BE2C (cell line): ENCODE results near the gene LHFPL2.

Experiments
- DNase-seq: peaks from one replicate; pipeline ENCODE4 v3.0.0-alpha.2; 2020
- H3K27me3 ChIP-seq: fragments of 250-450 bp; sonication (Bioruptor Pico); 2 replicates; pipeline ENCODE4 v1.5.1; 2020; ENCODE audit warnings: mild to moderate bottlenecking
- H3K36me3 ChIP-seq: fragments of 250-450 bp; sonication (Bioruptor Pico); 2 replicates; pipeline ENCODE4 v1.5.1; 2020; ENCODE audit warnings: mild to moderate bottlenecking
- H3K4me1 ChIP-seq: fragments of 250-450 bp; sonication (Bioruptor Pico); 2 replicates; pipeline ENCODE4 v1.5.1; 2020
- H3K4me3 ChIP-seq: 2 replicates; pipeline ENCODE4 v1.5.1; 2011; ENCODE audit warnings: low read depth, low read length
- H3K9me3 ChIP-seq: fragments of 250-450 bp; sonication (Bioruptor Pico); 2 replicates; pipeline ENCODE4 v1.5.1; 2020
- TF ChIP-seq, protein P1 (sequence below): IDR thresholded peaks from 2 replicates; pipeline ENCODE4 v1.5.1; 2012; ENCODE audit warnings: mild to moderate bottlenecking, low read depth, low read length

The LHFPL2 gene

DNA sequence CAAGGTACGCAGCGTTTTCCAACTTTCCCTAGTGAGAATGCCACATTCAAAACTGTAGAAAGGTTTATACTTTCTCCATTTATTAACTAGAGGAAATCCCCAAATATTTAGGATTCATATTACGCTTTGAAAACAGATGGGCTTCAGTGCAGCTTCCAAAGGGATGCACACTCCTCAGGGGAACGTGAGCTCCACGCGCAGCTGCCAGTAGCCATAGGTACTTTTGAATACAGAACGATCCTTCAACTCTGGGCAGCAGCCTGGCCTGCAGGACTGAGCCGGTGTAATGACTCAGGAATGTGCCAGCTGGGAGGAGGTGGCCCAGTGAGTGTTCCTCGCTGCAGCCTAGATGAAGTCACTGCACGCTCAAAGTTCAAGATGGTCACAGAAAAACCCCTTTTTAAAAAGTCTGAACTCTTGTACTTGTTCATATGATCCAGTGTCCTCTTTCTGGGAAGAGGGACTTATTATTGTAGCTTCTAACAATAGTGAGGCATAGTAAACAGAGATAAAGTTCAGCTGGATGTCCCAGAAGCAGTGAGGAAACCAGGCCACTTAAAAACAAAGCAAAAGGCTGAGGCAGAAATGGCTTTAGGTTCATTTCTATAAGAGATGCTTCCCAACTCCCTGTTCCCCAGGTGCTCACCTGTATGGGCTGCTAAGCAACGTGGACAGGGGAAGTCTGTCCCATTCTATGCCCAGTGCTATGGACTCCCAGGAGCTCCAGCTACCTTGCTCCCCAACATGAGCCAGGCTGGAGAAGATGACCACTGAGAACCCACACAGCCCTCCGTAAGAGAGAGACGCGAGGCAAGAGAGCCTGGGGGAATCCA, 130.0 kb downstream of the LHFPL2 start:
- DNase-seq, result no peak
- H3K27me3 ChIP-seq, result no peaks in the 10 kb centered on the region
- TF ChIP-seq, protein P1, sequence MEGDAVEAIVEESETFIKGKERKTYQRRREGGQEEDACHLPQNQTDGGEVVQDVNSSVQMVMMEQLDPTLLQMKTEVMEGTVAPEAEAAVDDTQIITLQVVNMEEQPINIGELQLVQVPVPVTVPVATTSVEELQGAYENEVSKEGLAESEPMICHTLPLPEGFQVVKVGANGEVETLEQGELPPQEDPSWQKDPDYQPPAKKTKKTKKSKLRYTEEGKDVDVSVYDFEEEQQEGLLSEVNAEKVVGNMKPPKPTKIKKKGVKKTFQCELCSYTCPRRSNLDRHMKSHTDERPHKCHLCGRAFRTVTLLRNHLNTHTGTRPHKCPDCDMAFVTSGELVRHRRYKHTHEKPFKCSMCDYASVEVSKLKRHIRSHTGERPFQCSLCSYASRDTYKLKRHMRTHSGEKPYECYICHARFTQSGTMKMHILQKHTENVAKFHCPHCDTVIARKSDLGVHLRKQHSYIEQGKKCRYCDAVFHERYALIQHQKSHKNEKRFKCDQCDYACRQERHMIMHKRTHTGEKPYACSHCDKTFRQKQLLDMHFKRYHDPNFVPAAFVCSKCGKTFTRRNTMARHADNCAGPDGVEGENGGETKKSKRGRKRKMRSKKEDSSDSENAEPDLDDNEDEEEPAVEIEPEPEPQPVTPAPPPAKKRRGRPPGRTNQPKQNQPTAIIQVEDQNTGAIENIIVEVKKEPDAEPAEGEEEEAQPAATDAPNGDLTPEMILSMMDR, result no peak
- peaks cover 5% of the 10 kb centered on the region for H3K4me1 ChIP-seq
- no peak overlapping the region for H3K4me3 ChIP-seq
- no peaks in the 10 kb centered on the region for H3K9me3 ChIP-seq
- no peaks in the 10 kb centered on the region for H3K36me3 ChIP-seq

DNA sequence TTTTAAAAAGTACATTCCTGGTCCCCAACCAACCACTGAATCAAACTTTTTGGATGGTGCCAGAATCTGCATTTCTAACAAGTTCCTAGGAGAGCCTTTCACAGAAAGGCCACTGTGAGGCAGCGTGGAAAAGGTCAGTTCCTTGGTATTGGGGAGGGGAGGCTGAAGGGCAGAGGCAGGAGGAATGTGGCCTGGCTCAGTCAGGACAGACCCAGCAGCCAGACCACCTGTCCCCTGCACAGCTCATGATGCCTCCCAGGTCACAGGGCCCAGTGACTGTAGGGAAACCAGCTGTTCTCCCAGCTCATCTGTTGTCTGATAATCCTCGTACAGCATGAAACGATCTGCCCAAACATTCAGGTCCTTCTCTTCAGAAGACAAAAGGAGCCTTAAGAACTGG, 132.9 kb downstream of the LHFPL2 start:
- DNase-seq, result no peak
- no peaks in the 10 kb centered on the region for H3K27me3 ChIP-seq
- TF ChIP-seq, protein P1, result 0 out of 2 replicates have a peak, but pooled peaks have one; percentile 12
- H3K4me1 ChIP-seq, result peaks cover 7% of the 10 kb centered on the region; the same call in 1 of the 2 replicates
- no peaks in the 10 kb centered on the region for H3K9me3 ChIP-seq
- H3K4me3 ChIP-seq, result no peak overlapping the region
- H3K36me3 ChIP-seq, result no peaks in the 10 kb centered on the region

DNA sequence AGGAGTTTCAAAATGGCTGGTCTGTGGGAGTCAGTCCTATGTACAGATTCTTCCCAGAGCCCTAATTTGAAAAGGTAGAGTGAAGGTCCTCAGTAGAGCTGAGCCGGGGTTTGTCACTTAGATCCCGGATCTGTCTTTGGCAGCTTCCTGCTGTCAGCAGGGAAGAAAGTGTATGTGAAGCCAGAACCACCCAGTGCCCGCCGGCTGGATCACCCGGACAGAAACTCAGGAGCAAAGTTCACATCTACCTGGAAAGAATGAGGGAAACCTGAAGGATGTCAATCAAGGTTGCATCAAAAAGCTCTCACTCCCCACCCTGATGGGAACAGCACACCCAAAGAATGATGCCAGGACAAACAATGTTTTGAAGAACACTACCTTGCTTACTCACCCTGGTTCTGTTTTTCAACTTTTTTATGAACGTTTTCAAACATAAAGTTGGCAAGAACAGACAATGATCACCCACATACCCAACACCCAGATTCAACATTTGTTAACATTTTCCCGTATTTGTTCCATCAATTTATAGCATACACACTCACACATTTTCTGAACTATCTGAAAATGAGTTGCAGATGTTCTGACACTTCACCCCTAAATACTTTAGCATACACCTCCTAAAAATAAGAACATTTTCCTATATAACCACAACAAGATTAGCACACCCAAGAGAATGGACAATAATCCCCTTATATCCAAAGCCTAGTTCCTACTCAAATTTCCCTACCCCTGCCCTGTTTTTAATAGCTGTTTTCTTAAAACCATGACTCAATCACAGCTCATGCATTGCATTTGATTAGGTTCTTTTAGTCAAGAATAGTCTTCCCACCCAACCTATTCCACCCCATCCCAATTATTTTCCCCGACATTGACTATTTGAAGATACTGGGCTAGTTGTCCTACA, 133.9 kb downstream of the LHFPL2 start:
- H3K27me3 ChIP-seq, result no peaks in the 10 kb centered on the region
- H3K9me3 ChIP-seq, result no peaks in the 10 kb centered on the region
- no peak overlapping the region for H3K4me3 ChIP-seq
- peaks cover 9% of the 10 kb centered on the region; the same call in 1 of the 2 replicates for H3K4me1 ChIP-seq
- no peaks in the 10 kb centered on the region for H3K36me3 ChIP-seq
- TF ChIP-seq, protein P1, result no peak
- no peak for DNase-seq

DNA sequence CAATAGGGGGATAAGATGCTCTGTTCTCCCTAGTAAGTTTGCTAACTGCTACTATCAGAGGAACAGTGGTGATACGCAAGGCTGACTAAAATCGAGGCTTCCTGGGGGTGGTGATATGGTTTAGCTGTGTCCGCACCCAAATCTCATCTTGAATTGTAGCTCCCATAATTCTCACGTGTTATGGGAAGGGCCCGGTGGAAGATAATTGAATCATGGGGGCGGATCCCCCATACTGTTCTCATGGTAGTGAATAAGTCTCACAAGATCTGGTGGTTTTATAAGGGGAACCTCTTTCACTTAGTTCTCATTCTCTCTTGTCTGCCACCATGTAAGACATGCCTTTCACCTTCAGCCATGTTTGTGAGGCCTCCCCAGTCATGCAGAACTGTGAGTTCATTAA, 135.1 kb downstream of the LHFPL2 start:
- Histone ChIP-seq H3K4me1 (peaks cover 14% of the 10 kb centered on the region; the same call in 1 of the 2 replicates), H3K36me3 (no peaks in the 10 kb centered on the region), H3K27me3 (no peaks in the 10 kb centered on the region), H3K4me3 (no peak overlapping the region), H3K9me3 (no peaks in the 10 kb centered on the region)
- TF ChIP-seq, protein P1, result no peak
- DNase-seq, result no peak

DNA sequence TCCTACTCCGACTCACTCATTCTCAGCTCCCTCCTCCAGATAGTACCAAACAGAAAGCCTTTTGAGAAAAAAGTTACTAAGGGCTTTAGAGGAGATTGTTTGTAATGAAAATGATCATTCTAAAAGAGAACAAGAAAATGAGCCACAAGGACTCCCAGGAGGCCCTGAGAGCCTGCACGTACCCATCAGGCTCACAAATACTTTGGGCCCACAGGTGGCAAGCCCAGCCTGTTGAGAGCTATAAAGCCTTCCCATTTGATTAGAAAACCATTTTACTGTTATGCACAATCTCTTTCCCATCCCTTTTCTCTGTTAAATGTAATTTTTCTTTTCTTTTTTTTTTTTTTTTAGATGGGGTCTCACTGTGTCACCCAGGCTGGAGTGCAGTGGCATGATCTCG, 136.1 kb downstream of the LHFPL2 start:
- DNase-seq, result no peak
- Histone ChIP-seq H3K27me3 (no peaks in the 10 kb centered on the region), H3K4me3 (no peak overlapping the region), H3K4me1 (peaks cover 14% of the 10 kb centered on the region; the same call in 1 of the 2 replicates), H3K36me3 (no peaks in the 10 kb centered on the region), H3K9me3 (no peaks in the 10 kb centered on the region)
- TF ChIP-seq, protein P1, result no peak
